ENCODE results near the gene DBET. TPM values are rescaled to one million over a fixed set of nuclear protein-coding genes. Genes with fewer than 3 reads are reported as not detected.
"Not testable (repeated sequence)": the region's sequence is repeated elsewhere in the genome, so short reads cannot be mapped to it uniquely, and the experiment has no call there.

DBET gene
- total and polyA plus RNA-seq, 2 of the 13 experiments (the other 11 are each of a cell fraction or from before 2014, with no cell fraction given) = not detected

DNA sequence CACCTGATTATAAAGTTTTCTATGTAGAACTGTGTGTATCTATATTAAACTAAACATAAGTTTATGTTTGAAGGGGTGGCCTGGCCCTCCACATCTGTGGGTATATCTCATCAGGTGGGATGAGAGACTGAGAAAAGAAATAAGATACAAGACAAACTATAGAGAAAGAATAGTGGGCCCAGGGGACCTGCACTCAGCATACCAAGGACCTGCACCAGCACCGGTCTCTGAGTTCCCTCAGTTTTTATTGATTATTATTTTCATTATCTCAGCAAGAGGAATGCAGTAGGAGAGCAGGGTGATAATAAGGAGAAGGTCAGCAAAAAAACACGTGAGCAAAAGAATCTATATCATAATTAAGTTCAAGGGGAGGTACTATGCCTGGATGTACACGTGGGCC lies 41.9 kb downstream of the DBET start:
- FAIRE-seq = not testable (repeated sequence)

DNA sequence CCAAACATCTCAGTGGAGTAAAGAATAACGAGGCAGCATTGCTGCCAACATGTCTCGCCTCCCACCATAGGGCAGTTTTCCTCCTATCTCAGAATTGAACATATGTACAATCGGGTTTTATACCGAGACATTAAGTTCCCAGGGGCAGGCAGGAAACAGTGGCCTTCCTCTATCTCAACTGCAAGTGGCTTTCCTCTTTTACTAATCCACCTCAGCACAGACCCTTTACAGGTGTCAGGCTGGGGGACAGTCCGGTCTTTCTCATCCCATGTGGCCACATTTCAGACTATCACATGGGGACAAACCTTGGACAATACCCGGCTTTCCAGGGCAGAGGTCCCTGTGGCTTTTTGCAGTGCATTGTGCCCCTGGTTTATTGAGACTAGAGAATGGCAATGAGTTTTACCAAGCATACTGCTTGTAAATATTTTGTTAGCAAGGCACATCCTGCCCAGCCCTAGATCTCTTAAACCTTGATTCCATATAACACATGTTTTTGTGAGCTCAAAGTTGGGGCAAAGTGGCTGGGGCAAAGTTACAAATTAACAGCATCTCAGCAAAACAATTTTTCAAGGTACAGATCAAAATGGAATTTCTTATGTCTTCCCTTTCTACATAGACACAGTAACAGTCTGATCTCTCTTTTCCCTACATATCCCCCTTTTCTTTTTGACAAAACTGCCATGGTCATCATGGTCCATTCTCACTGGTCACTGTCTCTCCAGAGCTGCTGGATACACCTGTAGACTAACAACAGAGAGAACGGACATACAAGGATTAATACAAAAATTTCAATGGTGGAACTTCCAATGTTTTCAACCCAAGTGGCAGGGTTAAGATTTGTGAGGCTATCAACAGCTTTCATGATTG lies 42.5 kb downstream of the DBET start:
- H3K9ac ChIP-seq (ENCODE audit: insufficient read depth, low read depth, low read length); ATAC-seq; FAIRE-seq; BruUV-seq (replicated peaks); H3K36me3 ChIP-seq (replicated peaks in 1 of 2; ENCODE audit: control insufficient read depth in 1 of 2, insufficient read depth in 2 of 2, low read length in 2 of 2); in situ Hi-C loops (cut with HindIII; ENCODE audit: extremely low pct_ligation_motif_present, low pct_unique_long_range_greater_than_20kb); H3K79me2 ChIP-seq (ENCODE audit: insufficient read depth, low read length); H2AFZ ChIP-seq (ENCODE audit: low read length); H3K27ac ChIP-seq (ENCODE audit: extremely low read length, insufficient read depth, low read length); H4K20me1 ChIP-seq (ENCODE audit: insufficient read depth, low read length); H3K27me3 ChIP-seq (ENCODE audit: control insufficient read depth in 1 of 2, insufficient read depth in 2 of 2, low read length in 2 of 2); H3K4me3 ChIP-seq (replicated peaks in 1 of 3; ENCODE audit: insufficient read depth in 1 of 3, low read depth in 2 of 3, low read length in 3 of 3); POLR2A ChIA-PET; CTCF ChIA-PET (ENCODE audit: low intra/inter-chr PET ratio, low total read pairs); intact Hi-C loops (cut with micrococcal nuclease; ENCODE audit: unreplicated experiment); H3K4me2 ChIP-seq (ENCODE audit: low read depth, low read length); H3K4me1 ChIP-seq (ENCODE audit: insufficient read depth, low read length): not testable (repeated sequence)
- H3K9me3 ChIP-seq (ENCODE audit: low read length) = peaks cover 39% of the 10 kb centered on the region
- TF ChIP-seq, protein P1, sequence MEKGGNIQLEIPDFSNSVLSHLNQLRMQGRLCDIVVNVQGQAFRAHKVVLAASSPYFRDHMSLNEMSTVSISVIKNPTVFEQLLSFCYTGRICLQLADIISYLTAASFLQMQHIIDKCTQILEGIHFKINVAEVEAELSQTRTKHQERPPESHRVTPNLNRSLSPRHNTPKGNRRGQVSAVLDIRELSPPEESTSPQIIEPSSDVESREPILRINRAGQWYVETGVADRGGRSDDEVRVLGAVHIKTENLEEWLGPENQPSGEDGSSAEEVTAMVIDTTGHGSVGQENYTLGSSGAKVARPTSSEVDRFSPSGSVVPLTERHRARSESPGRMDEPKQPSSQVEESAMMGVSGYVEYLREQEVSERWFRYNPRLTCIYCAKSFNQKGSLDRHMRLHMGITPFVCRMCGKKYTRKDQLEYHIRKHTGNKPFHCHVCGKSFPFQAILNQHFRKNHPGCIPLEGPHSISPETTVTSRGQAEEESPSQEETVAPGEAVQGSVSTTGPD (CRISPR knock-in tag; IDR thresholded peaks at IDR 0.05) = 0 out of 2 replicates have a peak, but pooled peaks have one; percentile 11
- TF ChIP-seq, protein P2, sequence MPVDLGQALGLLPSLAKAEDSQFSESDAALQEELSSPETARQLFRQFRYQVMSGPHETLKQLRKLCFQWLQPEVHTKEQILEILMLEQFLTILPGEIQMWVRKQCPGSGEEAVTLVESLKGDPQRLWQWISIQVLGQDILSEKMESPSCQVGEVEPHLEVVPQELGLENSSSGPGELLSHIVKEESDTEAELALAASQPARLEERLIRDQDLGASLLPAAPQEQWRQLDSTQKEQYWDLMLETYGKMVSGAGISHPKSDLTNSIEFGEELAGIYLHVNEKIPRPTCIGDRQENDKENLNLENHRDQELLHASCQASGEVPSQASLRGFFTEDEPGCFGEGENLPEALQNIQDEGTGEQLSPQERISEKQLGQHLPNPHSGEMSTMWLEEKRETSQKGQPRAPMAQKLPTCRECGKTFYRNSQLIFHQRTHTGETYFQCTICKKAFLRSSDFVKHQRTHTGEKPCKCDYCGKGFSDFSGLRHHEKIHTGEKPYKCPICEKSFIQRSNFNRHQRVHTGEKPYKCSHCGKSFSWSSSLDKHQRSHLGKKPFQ (CRISPR knock-in tag; IDR thresholded peaks at IDR 0.05; ENCODE audit: insufficient replicate concordance) = peak; percentile 37
- TF ChIP-seq NR1H2 (CRISPR knock-in tag; IDR thresholded peaks at IDR 0.05; ENCODE audit: borderline replicate concordance, low read depth) = 0 out of 2 replicates have a peak, but pooled peaks have one; percentile 32
- DNase-seq (ENCODE audit: low spot score) = peak; percentile 3
- WGBS (ENCODE audit: low lambda C conversion rate) = under 1% methylated on average over 7 of the region's 7 CpGs

More for the DNA sequence above, 41.9 kb downstream of the DBET start:
- ATAC-seq; H3K79me2 ChIP-seq (ENCODE audit: insufficient read depth, low read length); POLR2A ChIA-PET; CTCF ChIA-PET (ENCODE audit: low intra/inter-chr PET ratio, low total read pairs); H3K27ac ChIP-seq (ENCODE audit: extremely low read length, insufficient read depth, low read length); DNase-seq (ENCODE audit: low spot score); H3K36me3 ChIP-seq (replicated peaks in 1 of 2; ENCODE audit: control insufficient read depth in 1 of 2, insufficient read depth in 2 of 2, low read length in 2 of 2); in situ Hi-C loops (cut with HindIII; ENCODE audit: extremely low pct_ligation_motif_present, low pct_unique_long_range_greater_than_20kb); H4K20me1 ChIP-seq (ENCODE audit: insufficient read depth, low read length); H3K27me3 ChIP-seq (ENCODE audit: control insufficient read depth in 1 of 2, insufficient read depth in 2 of 2, low read length in 2 of 2); H3K9ac ChIP-seq (ENCODE audit: insufficient read depth, low read depth, low read length); BruUV-seq (replicated peaks); H3K4me3 ChIP-seq (replicated peaks in 1 of 3; ENCODE audit: insufficient read depth in 1 of 3, low read depth in 2 of 3, low read length in 3 of 3); H2AFZ ChIP-seq (ENCODE audit: low read length); intact Hi-C loops (cut with micrococcal nuclease; ENCODE audit: unreplicated experiment); H3K4me1 ChIP-seq (ENCODE audit: insufficient read depth, low read length); H3K4me2 ChIP-seq (ENCODE audit: low read depth, low read length): not testable (repeated sequence)
- H3K9me3 ChIP-seq (ENCODE audit: low read length) = peaks cover 39% of the 10 kb centered on the region
- TF ChIP-seq, protein P3, sequence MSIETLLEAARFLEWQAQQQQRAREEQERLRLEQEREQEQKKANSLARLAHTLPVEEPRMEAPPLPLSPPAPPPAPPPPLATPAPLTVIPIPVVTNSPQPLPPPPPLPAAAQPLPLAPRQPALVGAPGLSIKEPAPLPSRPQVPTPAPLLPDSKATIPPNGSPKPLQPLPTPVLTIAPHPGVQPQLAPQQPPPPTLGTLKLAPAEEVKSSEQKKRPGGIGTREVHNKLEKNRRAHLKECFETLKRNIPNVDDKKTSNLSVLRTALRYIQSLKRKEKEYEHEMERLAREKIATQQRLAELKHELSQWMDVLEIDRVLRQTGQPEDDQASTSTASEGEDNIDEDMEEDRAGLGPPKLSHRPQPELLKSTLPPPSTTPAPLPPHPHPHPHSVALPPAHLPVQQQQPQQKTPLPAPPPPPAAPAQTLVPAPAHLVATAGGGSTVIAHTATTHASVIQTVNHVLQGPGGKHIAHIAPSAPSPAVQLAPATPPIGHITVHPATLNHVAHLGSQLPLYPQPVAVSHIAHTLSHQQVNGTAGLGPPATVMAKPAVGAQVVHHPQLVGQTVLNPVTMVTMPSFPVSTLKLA (IDR thresholded peaks at IDR 0.05) = peak; percentile 73
- WGBS (ENCODE audit: low lambda C conversion rate) = 4% methylated on average over 3 of the region's 3 CpGs

Data from HepG2 (cell line).